ENCODE data around the gene TRIOBP.

DNA sequence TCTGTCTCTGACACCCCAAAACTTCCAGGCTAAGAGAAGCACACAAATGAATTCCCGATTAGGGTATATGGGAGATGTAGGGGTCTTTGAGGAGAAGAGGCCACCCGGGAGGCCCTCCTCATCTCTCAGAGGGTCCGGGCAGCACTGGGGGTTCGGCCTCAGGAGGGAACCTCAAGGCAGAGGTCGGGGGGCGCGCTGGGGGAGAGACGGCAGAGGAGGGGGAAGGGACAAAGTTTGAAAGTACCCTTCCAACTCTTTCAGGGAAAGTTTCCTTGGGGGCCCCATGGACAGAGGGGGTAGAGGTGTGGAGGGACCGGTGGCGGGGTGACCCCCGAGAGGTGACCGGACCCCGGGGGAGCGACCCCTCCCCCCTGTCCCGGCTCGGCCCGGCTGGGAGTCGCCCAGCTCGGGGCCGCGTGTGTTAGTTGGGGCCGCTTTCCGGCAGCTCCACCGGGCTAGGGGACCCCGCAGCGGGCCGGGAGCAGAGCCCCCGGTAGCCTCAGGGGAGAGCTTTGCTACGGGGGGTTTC is 107.6 kb downstream of the TRIOBP start:
- TF ChIP-seq POLR2A (IDR thresholded peaks at IDR 0.05) (no peak), POLR2AphosphoS5 (IDR thresholded peaks at IDR 0.05) (no peak), EP300 (IDR thresholded peaks at IDR 0.05) (no peak)
- TF ChIP-seq, protein P1, sequence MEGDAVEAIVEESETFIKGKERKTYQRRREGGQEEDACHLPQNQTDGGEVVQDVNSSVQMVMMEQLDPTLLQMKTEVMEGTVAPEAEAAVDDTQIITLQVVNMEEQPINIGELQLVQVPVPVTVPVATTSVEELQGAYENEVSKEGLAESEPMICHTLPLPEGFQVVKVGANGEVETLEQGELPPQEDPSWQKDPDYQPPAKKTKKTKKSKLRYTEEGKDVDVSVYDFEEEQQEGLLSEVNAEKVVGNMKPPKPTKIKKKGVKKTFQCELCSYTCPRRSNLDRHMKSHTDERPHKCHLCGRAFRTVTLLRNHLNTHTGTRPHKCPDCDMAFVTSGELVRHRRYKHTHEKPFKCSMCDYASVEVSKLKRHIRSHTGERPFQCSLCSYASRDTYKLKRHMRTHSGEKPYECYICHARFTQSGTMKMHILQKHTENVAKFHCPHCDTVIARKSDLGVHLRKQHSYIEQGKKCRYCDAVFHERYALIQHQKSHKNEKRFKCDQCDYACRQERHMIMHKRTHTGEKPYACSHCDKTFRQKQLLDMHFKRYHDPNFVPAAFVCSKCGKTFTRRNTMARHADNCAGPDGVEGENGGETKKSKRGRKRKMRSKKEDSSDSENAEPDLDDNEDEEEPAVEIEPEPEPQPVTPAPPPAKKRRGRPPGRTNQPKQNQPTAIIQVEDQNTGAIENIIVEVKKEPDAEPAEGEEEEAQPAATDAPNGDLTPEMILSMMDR (IDR thresholded peaks at IDR 0.05), result no peak

Data from suprapubic skin (tissue), 4 donors.